Natural killer cell (primary cell): ENCODE measurements around the gene MTAP. TPM values are rescaled to one million over a fixed set of nuclear protein-coding genes. Genes with fewer than 3 reads are reported as not detected.
A peak's percentile ranks its signal among the peaks of the same experiment; 100 is the strongest.

ENCODE experiments used
- ATAC-seq, 3 donors: fragments of 150-1000 bp in 2 of 3; fragments of 200-7000 bp in 1 of 3; cut with Tn5 transposase; 1 replicate in 1 of 3; 2 replicates in 2 of 3; pipeline ENCODE4 v1.10.0; 2021; ENCODE audit warnings: mild to moderate bottlenecking in 2 of 3, moderate library complexity in 2 of 3
- DNase-seq, 2 donors: peaks; one replicate each; pipeline versions ENCODE4 v3.0.0 to v3.0.0-alpha.2; 2013 to 2021; ENCODE audit warnings: mixed read lengths in 1 of 2
- H3K27ac ChIP-seq: one replicate; pipeline ENCODE4 v1.5.1; 2013; ENCODE audit warnings: mild to moderate bottlenecking, low read length
- H3K27me3 ChIP-seq: one replicate; pipeline ENCODE4 v1.6.1; 2013; ENCODE audit warnings: low read length; ENCODE audit not compliant: control insufficient read depth, insufficient read depth
- H3K36me3 ChIP-seq: one replicate; pipeline ENCODE4 v1.6.1; 2013; ENCODE audit warnings: low read length; ENCODE audit not compliant: control insufficient read depth, insufficient read depth
- H3K4me1 ChIP-seq: one replicate; pipeline ENCODE4 v1.6.1; 2013; ENCODE audit warnings: low read length; ENCODE audit not compliant: control insufficient read depth, insufficient read depth
- H3K4me3 ChIP-seq: one replicate; pipeline ENCODE4 v1.5.1; 2013; ENCODE audit warnings: low read length
- H3K9me3 ChIP-seq: one replicate; pipeline ENCODE4 v1.6.1; 2013; ENCODE audit warnings: low read length; ENCODE audit not compliant: control insufficient read depth, insufficient read depth
- H3K27ac Mint-ChIP-seq, 2 donors: one replicate each; pipeline ENCODE4 v1.8.0; 2022; ENCODE audit warnings: mild to moderate bottlenecking in 2 of 2, mixed read lengths in 2 of 2, moderate library complexity in 1 of 2
- H3K27me3 Mint-ChIP-seq, 2 donors: one replicate each; pipeline ENCODE4 v1.8.0; 2022; ENCODE audit warnings: low read depth in 2 of 2, mixed read lengths in 2 of 2
- H3K36me3 Mint-ChIP-seq: one replicate; pipeline ENCODE4 v1.8.0; 2022; ENCODE audit warnings: mixed read lengths
- H3K4me1 Mint-ChIP-seq, 2 donors: one replicate each; pipeline ENCODE4 v1.8.0; 2022; ENCODE audit warnings: mixed read lengths in 2 of 2
- H3K4me3 Mint-ChIP-seq: one replicate; pipeline ENCODE4 v1.8.0; 2022; ENCODE audit warnings: mild to moderate bottlenecking, moderate library complexity, mixed read lengths
- H3K9me3 Mint-ChIP-seq, 2 donors: one replicate each; pipeline ENCODE4 v1.8.0; 2022; ENCODE audit warnings: mixed read lengths in 2 of 2
- WGBS: methylation state at CpG from one replicate; pipeline ENCODE4 v1.1.7; 2013; ENCODE audit warnings: missing lambda C conversion rate; ENCODE audit not compliant: insufficient coverage; 5-methylcytosine and 5-hydroxymethylcytosine counted together
- intact Hi-C: fragments of 100-400 bp; cut with micrococcal nuclease; formaldehyde crosslinking; loops from one replicate; pipeline ENCODE4 v1.14.2; 2022
- total RNA-seq, 4 donors: library from RNA; stranded (reverse); fragments of 120-200 nt in 1 of 4; gene quantifications; one replicate each; pipeline versions ENCODE4 v1.2.3 to v1.2.4, GENCODE V29; 2013 to 2022
- TF ChIP-seq, protein P1 (sequence below): fragments of 200-600 bp; IDR thresholded peaks from one replicate; pipeline ENCODE4 v1.8.0; 2022; ENCODE audit warnings: antibody characterized with exemption

Gene MTAP
- total RNA-seq, 3 donors from 2014 or later (not counting 1 experiment from before 2014, with no cell fraction given): 19.4 to 20.7 (median 19.6) TPM

GRCh38 chr9:21873540-21874221, 71.2 kb downstream of the MTAP start:
- 100% methylated on average over 2 of the region's 6 CpGs for WGBS
- TF ChIP-seq, protein P1, sequence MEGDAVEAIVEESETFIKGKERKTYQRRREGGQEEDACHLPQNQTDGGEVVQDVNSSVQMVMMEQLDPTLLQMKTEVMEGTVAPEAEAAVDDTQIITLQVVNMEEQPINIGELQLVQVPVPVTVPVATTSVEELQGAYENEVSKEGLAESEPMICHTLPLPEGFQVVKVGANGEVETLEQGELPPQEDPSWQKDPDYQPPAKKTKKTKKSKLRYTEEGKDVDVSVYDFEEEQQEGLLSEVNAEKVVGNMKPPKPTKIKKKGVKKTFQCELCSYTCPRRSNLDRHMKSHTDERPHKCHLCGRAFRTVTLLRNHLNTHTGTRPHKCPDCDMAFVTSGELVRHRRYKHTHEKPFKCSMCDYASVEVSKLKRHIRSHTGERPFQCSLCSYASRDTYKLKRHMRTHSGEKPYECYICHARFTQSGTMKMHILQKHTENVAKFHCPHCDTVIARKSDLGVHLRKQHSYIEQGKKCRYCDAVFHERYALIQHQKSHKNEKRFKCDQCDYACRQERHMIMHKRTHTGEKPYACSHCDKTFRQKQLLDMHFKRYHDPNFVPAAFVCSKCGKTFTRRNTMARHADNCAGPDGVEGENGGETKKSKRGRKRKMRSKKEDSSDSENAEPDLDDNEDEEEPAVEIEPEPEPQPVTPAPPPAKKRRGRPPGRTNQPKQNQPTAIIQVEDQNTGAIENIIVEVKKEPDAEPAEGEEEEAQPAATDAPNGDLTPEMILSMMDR: no peak
- peaks cover 12% of the 10 kb centered on the region for H3K36me3 Mint-ChIP-seq

GRCh38 chr9:21875893-21876292, 73.5 kb downstream of the MTAP start:
- no peaks in the 10 kb centered on the region for H3K9me3 ChIP-seq
- DNase-seq (no peak), ATAC-seq (peak in 1 of 3 donors; percentile 42)
- H3K4me3 ChIP-seq: no peak overlapping the region
- 89% methylated on average over 3 of the region's 4 CpGs for WGBS
- no peak overlapping the region for H3K4me3 Mint-ChIP-seq
- TF ChIP-seq, protein P1: no peak
- no peaks in the 10 kb centered on the region for H3K27me3 ChIP-seq
- peaks cover 4 to 9% of the 10 kb centered on the region in 2 donors for H3K9me3 Mint-ChIP-seq
- peaks cover 23% of the 10 kb centered on the region for H3K36me3 Mint-ChIP-seq
- peaks cover 10 to 18% of the 10 kb centered on the region in 2 donors for H3K4me1 Mint-ChIP-seq
- H3K27ac ChIP-seq: no peak overlapping the region
- no peaks in the 10 kb centered on the region for H3K36me3 ChIP-seq
- no peaks in the 10 kb centered on the region for H3K27me3 Mint-ChIP-seq
- intact Hi-C loops: no loop called here
- H3K27ac Mint-ChIP-seq: peak overlapping the region in 1 of 2 donors; percentile 65
- H3K4me1 ChIP-seq: no peaks in the 10 kb centered on the region

More at GRCh38 chr9:21873540-21874221, 71.2 kb downstream of the MTAP start:
- no peak overlapping the region for H3K27ac Mint-ChIP-seq
- no peak overlapping the region for H3K4me3 Mint-ChIP-seq
- no peak for ATAC-seq
- peaks cover 10 to 18% of the 10 kb centered on the region in 2 donors for H3K4me1 Mint-ChIP-seq
- Histone ChIP-seq H3K36me3 (no peaks in the 10 kb centered on the region), H3K4me3 (no peak overlapping the region), H3K27me3 (no peaks in the 10 kb centered on the region), H3K27ac (no peak overlapping the region), H3K9me3 (no peaks in the 10 kb centered on the region), H3K4me1 (no peaks in the 10 kb centered on the region)
- H3K9me3 Mint-ChIP-seq: peaks cover 4 to 6% of the 10 kb centered on the region in 2 donors
- no peak for DNase-seq
- intact Hi-C loops: no loop called here
- no peaks in the 10 kb centered on the region for H3K27me3 Mint-ChIP-seq

DNA sequence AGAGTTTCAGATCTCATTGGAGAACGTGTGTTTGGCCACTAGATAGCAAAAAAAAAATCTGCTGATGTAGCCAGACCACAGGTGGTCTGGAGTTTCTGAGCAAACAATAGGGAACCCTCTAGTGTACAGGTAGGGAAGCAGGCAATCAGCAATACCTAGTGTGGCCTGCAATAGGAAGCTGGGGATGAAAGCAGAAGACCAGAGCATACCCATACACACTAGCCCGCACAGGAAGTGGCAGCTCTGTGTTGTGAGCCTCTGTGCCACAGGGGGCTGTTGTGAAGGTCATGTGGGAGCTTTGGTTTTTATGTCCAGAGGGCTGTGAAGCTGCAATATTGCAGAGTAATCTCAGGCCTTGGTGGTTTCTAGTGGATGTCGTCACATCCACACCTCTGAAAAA, 81.2 kb downstream of the MTAP start:
- peaks cover 27% of the 10 kb centered on the region for H3K36me3 Mint-ChIP-seq
- no peaks in the 10 kb centered on the region for H3K9me3 ChIP-seq
- H3K27ac Mint-ChIP-seq: peak overlapping the region; percentile 11 to 69
- peaks cover 0 to 8% of the 10 kb centered on the region in 2 donors for H3K9me3 Mint-ChIP-seq
- H3K4me3 Mint-ChIP-seq: no peak overlapping the region
- no peak overlapping the region for H3K4me3 ChIP-seq
- ATAC-seq (peak; percentile 93 to 99 (median 94)), DNase-seq (peak; percentile 20 to 39)
- no peaks in the 10 kb centered on the region for H3K27me3 Mint-ChIP-seq
- peaks cover 21 to 22% of the 10 kb centered on the region in 2 donors for H3K4me1 Mint-ChIP-seq
- H3K27ac ChIP-seq: no peak overlapping the region
- H3K4me1 ChIP-seq: peaks cover 7% of the 10 kb centered on the region
- H3K27me3 ChIP-seq: no peaks in the 10 kb centered on the region
- H3K36me3 ChIP-seq: no peaks in the 10 kb centered on the region
- 45% methylated on average over 3 of the region's 3 CpGs for WGBS
- TF ChIP-seq, protein P1: no peak
- intact Hi-C loops: loop anchor here (5.0 to 10.0 kb wide), 2 partner anchors 34 to 91 kb away; no protein-coding TSS in a partner anchor
